WI38 (cell line): Measurements from ENCODE around the gene SENP1.
"Not testable (repeated sequence)": the region's sequence is repeated elsewhere in the genome, so short reads cannot be mapped to it uniquely, and the experiment has no call there.

Experiments used
- H3K4me3 ChIP-seq: 2 replicates; pipeline ENCODE4 v1.5.1; 2011; ENCODE audit warnings: low read depth, mild to moderate bottlenecking, control low read depth, low read length
- TF ChIP-seq, protein P1 (sequence below): IDR thresholded peaks from 2 replicates; pipeline ENCODE4 v1.5.1; 2012; ENCODE audit warnings: low read depth, mild to moderate bottlenecking, control low read depth, low read length

The SENP1 gene

DNA sequence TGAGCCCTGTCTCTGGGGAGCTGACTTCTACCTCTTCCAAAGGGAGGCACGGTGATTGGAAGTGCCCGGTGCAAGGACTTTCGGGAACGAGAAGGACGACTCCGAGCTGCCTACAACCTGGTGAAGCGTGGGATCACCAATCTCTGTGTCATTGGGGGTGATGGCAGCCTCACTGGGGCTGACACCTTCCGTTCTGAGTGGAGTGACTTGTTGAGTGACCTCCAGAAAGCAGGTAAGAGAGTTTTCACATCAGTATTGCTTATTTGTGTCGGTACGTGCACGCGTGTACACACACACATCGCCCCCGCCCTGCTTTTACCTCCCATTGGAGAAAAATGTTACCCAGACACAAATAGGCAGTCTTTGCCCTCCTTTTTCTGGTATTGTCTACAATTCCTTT lies 26.9 kb upstream of the SENP1 start:
- TF ChIP-seq, protein P1, sequence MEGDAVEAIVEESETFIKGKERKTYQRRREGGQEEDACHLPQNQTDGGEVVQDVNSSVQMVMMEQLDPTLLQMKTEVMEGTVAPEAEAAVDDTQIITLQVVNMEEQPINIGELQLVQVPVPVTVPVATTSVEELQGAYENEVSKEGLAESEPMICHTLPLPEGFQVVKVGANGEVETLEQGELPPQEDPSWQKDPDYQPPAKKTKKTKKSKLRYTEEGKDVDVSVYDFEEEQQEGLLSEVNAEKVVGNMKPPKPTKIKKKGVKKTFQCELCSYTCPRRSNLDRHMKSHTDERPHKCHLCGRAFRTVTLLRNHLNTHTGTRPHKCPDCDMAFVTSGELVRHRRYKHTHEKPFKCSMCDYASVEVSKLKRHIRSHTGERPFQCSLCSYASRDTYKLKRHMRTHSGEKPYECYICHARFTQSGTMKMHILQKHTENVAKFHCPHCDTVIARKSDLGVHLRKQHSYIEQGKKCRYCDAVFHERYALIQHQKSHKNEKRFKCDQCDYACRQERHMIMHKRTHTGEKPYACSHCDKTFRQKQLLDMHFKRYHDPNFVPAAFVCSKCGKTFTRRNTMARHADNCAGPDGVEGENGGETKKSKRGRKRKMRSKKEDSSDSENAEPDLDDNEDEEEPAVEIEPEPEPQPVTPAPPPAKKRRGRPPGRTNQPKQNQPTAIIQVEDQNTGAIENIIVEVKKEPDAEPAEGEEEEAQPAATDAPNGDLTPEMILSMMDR, result no peak
- no peak overlapping the region for H3K4me3 ChIP-seq

DNA sequence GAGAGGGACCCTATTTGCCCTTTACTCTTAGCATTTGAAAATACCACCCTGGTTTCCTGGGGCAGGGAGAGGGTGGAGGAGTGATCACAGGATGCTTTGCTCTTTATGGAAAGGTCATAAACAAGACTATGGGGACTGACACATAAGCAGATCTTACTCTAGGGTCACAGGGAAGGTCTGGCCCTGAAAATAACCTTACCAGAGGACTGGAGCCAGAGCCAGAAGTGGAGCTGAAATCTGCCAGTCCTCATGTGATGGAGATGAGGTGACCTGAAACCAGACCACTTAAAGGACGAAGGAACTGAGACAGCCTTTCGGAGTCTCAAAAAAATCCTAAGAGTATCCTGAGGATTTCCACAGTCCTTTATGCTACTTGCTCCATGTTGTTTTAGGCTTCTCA lies 25.6 kb upstream of the SENP1 start:
- TF ChIP-seq, protein P1, result no peak
- H3K4me3 ChIP-seq, result no peak overlapping the region

DNA sequence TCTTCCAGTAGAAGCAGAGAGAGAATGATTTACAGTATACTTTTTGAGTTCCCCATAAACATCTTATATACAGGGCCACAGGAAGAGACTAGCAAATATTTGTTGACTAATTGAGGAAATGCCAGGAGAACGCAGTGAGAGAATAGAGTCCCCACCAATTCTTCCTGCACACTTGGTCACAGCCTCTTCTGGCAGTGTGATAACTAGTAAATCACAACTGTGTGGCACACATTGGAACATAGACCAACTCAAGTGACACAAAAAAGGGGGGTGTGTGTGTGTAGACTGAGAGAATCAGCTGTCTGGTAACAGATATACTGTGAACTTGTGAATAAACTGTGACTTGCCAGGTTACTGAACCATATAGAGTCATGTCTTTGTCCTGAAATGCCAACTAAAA lies 23.5 kb upstream of the SENP1 start:
- no peak overlapping the region for H3K4me3 ChIP-seq
- TF ChIP-seq, protein P1, result no peak

DNA sequence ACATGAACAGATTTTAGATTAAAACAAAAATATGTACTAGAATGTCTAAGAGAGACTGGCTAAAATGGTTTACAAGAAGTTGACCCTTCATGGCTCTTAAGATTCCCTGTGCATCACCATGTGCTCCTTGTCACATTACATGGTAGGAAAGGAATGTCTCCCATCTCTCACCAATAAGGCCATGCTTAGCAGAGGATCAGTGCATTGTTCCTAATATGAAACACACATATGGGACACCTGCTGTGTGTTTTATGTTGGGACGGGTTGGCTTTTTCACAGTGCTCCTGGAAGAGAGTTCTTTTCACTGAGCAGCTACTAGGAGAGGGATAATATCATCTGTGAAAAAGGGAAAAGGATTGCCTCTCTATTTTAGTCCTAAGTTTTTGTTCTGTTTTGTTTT lies 22.9 kb upstream of the SENP1 start:
- H3K4me3 ChIP-seq, result no peak overlapping the region
- TF ChIP-seq, protein P1, result no peak

DNA sequence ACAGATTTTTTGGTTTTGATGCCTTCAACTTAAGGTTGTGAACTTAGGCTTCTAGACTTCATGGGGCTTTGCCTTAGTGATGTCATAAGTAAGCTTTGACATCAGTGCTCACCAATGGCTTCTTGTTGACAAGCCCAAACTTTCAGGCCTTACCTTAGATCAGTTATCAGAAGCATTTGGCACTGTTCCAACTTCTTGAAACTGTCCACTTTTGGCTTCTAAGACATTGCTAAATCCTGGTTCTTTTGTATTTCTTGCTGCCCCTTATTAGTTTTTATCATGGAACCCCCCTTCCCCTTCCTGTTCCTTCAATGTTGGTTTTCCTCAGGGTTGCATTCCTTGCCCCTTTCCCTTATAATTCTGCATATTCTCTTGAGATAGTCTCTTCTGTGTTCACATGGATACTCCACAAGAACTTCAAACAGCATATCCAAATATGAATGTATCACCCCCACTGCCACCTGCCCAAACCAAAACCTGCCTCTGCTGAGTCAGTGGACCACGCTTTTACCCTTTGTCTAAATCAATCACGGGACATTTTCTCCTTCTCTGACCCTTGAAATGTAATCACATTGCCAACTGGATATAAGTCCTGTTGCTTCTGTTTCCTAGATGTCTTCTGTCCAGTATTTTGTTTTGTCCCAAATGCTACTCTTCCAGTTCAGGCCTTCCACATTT lies 21.2 kb upstream of the SENP1 start:
- TF ChIP-seq, protein P1, result no peak

DNA sequence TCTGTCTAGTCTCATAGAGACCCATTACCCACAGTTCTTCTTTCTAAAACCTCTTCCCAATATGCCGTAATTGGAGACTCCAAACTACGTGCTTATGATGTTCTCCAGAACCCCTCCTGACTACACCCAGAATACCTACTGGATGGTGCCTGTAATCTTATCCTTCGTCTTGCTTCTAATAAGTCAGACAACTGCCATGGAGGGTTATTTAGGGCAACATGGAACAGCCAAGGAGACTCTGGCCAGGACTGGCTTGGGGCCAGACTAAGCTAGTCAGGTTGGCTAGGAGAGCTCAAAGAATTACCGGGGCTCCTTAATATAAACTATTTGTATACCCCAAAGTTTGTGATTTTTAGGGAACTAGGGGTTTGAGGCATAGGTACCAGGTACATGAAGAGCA lies 20.1 kb upstream of the SENP1 start:
- H3K4me3 ChIP-seq, result no peak overlapping the region
- TF ChIP-seq, protein P1, result no peak

More for the DNA sequence above, 21.2 kb upstream of the SENP1 start:
- H3K4me3 ChIP-seq, result no peak overlapping the region

DNA sequence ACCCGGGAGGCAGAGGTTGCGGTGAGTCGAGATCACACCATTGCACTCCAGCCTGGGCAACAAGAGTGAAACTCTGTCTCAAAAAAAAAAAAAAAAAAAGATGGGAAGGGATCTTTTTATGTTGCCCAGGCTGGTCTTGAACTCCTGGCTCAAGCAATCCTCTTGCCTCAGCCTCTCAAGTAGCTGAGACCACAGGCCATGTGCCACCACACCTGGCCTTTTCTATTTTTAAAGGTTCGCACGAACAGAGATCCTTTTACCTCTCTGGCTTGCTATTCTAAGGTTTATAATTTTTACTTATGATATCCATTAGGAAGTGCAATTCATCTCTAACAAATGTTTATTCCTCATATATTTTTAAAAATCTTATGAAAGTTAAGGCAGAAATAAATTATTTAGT lies 19.7 kb upstream of the SENP1 start:
- H3K4me3 ChIP-seq, result not testable (repeated sequence)

DNA sequence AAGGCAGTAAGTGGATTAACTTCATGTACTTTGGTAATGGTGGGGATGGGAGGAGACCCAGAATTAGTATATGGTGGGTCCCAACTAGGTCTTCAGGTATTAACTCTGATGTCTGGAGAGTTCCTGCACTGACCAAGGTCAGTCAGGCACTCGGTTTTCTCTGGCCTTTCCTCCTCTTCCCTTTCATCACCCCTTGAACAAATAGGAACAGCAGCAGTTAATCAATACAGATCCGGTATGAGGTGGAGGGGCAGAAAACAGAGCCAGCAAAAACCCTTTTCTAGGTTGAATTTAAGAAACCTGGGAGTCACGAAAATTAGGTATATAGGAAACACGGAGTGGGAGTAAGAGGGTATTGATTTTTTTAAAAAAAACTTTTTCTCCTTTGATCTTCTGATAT lies 17.3 kb upstream of the SENP1 start:
- H3K4me3 ChIP-seq, result no peak overlapping the region
- TF ChIP-seq, protein P1, result no peak
